ENCODE data around the gene MLC1.
A peak's percentile ranks its signal among the peaks of the same experiment; 100 is the strongest.

The MLC1 gene

GRCh38 chr22:50081426-50082196 lies 3.6 kb downstream of the MLC1 start:
- no peak for TF ChIP-seq JUND (IDR thresholded peaks at IDR 0.05; ENCODE audit: low read depth)
- no peak for DNase-seq (ENCODE audit: low read depth in 1 of 2, low spot score in 1 of 2)
- in situ Hi-C loops (cut with HindIII; ENCODE audit: low pct_unique_long_range_greater_than_20kb, low sequenced_read_pairs) = no loop called here

GRCh38 chr22:50080077-50080465 lies 5.2 kb downstream of the MLC1 start:
- no peak for TF ChIP-seq JUND (IDR thresholded peaks at IDR 0.05; ENCODE audit: low read depth)
- in situ Hi-C loops (cut with HindIII; ENCODE audit: low pct_unique_long_range_greater_than_20kb, low sequenced_read_pairs) = no loop called here
- no peak for DNase-seq (ENCODE audit: low read depth in 1 of 2, low spot score in 1 of 2)

GRCh38 chr22:50078761-50079160 lies 6.5 kb downstream of the MLC1 start:
- no peak for TF ChIP-seq JUND (IDR thresholded peaks at IDR 0.05; ENCODE audit: low read depth)
- DNase-seq (ENCODE audit: low read depth in 1 of 2, low spot score in 1 of 2) = no peak
- in situ Hi-C loops (cut with HindIII; ENCODE audit: low pct_unique_long_range_greater_than_20kb, low sequenced_read_pairs) = no loop called here

GRCh38 chr22:50078246-50078645 lies 7.0 kb downstream of the MLC1 start:
- in situ Hi-C loops (cut with HindIII; ENCODE audit: low pct_unique_long_range_greater_than_20kb, low sequenced_read_pairs) = no loop called here
- DNase-seq (ENCODE audit: low read depth in 1 of 2, low spot score in 1 of 2) = no peak
- TF ChIP-seq JUND (IDR thresholded peaks at IDR 0.05; ENCODE audit: low read depth) = no peak

DNA sequence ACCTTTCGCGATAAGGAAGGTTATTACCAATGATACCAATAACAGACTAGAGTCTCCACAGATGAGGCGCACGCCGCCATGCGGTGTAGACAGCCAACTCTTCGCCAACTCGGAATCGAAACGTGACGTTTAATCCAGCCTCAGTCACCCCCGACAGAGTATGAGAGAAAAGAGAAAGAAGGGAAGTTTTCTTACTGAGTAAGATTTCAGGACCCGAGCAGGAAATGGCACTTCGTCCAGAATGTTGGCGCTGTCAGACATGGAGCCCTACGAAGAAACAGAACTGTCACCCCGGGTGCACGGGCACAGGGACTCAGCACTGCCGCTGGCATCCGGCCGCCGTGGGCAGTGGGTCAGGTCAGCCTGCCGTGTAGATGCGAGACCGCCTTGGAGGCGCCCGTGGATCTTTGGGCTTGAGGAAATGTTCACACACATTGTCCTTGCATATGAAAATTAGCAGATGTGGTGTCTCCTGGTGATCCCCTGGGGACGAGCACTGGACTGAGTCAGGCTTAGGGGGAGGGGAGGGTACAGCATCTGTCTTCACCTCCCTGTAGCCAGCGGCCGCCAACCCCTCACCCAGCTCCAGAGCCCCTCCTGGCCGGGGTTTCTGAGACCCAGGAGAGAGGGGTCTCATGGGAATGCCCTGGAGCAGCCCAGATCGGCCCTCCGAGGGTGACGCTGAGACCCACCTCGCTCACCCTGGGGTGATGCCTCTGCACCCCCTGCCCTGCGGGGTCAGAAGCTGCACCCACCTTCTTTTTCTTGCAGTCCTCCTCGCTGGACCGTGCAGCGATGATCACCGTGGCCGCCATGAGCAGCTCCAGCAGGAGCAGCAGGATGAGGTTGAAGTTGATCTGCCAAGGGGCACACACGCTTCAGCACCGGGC lies 8.3 kb downstream of the MLC1 start:
- DNase-seq (ENCODE audit: low read depth in 1 of 2, low spot score in 1 of 2) = no peak
- in situ Hi-C loops (cut with HindIII; ENCODE audit: low pct_unique_long_range_greater_than_20kb, low sequenced_read_pairs) = no loop called here
- TF ChIP-seq JUND (IDR thresholded peaks at IDR 0.05; ENCODE audit: low read depth) = no peak

DNA sequence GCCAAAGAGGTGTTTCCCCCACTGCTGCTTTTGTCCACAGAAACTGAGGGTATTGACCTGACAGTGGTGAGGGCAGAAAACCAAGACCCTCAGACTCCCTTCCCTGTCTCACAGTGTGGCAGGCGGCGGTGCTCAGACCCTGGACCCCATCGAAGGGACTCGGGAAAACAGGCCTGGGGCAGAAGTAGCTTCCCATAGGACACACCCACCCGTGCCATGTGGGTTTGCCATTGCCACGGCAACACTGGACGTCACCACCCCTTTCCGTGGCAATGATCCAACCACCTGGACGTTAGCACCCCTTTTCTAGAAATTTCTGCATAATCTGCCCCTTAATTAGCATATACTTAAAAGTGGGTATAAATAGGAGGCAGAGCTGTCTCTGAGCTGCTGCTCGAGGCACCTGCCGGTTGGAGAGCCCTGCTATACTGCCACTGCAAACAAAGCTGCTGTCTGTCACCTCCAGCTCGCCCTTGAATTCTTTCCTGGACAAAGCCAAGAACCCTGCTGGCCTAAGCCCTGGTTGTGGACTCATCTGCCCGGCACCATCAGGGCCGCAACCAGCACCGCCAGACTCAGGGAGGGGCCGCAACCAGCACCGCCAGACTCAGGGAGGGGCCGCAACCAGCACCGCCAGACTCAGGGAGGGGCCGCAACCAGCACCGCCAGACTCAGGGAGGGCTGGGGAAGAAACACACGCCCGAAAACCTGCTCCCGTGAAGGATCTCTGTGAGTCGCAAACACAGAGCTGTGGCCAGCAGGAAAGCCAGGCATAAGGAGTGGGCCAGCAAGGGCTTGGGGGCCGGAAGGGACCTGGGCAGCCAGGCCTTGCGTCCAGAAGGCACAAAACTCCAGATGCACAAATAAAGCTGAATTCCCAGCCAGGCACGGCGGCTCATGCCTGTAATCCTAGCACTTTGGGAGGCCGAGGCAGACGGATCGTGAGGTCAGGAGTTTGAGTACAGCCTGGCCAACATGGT lies 10.4 kb downstream of the MLC1 start:
- peak in 1 of 2 experiments; percentile 83 for DNase-seq (ENCODE audit: low read depth in 1 of 2, low spot score in 1 of 2)
- in situ Hi-C loops (cut with HindIII; ENCODE audit: low pct_unique_long_range_greater_than_20kb, low sequenced_read_pairs) = no loop called here
- TF ChIP-seq JUND (IDR thresholded peaks at IDR 0.05; ENCODE audit: low read depth) = no peak

- no peak for TF ChIP-seq JUND (IDR thresholded peaks at IDR 0.05; ENCODE audit: low read depth)
- in situ Hi-C loops (cut with HindIII; ENCODE audit: low pct_unique_long_range_greater_than_20kb, low sequenced_read_pairs) = no loop called here
- no peak for DNase-seq (ENCODE audit: low read depth in 1 of 2, low spot score in 1 of 2)
These were observed 11.2 kb downstream of the MLC1 start for GRCh38 chr22:50074056-50074455.

- no peak for DNase-seq (ENCODE audit: low read depth in 1 of 2, low spot score in 1 of 2)
- TF ChIP-seq JUND (IDR thresholded peaks at IDR 0.05; ENCODE audit: low read depth) = no peak
- in situ Hi-C loops (cut with HindIII; ENCODE audit: low pct_unique_long_range_greater_than_20kb, low sequenced_read_pairs) = no loop called here
These were observed 12.3 kb downstream of the MLC1 start for GRCh38 chr22:50072714-50073538.

GRCh38 chr22:50072167-50072555 lies 13.1 kb downstream of the MLC1 start:
- no peak for DNase-seq (ENCODE audit: low read depth in 1 of 2, low spot score in 1 of 2)
- no peak for TF ChIP-seq JUND (IDR thresholded peaks at IDR 0.05; ENCODE audit: low read depth)
- in situ Hi-C loops (cut with HindIII; ENCODE audit: low pct_unique_long_range_greater_than_20kb, low sequenced_read_pairs) = no loop called here

GRCh38 chr22:50071432-50072166 lies 13.6 kb downstream of the MLC1 start:
- in situ Hi-C loops (cut with HindIII; ENCODE audit: low pct_unique_long_range_greater_than_20kb, low sequenced_read_pairs) = no loop called here
- TF ChIP-seq JUND (IDR thresholded peaks at IDR 0.05; ENCODE audit: low read depth) = no peak
- no peak for DNase-seq (ENCODE audit: low read depth in 1 of 2, low spot score in 1 of 2)

DNA sequence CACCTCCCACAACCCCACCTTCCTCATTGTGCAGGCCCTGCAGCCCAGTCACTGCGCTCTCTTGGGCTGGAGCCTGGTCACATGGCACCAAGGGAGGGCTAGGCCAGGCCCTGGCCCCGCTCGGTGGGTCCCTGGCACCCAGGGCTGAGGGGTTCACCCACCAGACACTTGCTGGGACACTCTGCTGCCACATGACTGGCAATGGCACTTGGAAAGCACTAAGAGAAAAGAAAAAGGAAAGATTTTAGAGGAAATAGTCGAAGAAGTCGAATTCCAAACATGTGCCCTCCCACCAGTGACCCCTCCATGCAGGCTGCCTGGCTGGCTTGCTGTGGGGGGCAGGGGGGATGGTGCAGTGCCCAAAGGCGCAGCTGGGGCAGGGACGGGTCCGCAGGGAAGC lies 14.9 kb downstream of the MLC1 start:
- DNase-seq (ENCODE audit: low read depth in 1 of 2, low spot score in 1 of 2) = no peak
- in situ Hi-C loops (cut with HindIII; ENCODE audit: low pct_unique_long_range_greater_than_20kb, low sequenced_read_pairs) = no loop called here
- no peak for TF ChIP-seq JUND (IDR thresholded peaks at IDR 0.05; ENCODE audit: low read depth)
